SIG-M5 treated with dmso at 0.1 percent for 504 hours (cell line): Measurements from ENCODE around the gene ANAPC1.
A peak's percentile ranks its signal among the peaks of the same experiment; 100 is the strongest.
"Not testable (repeated sequence)": the region's sequence is repeated elsewhere in the genome, so short reads cannot be mapped to it uniquely, and the experiment has no call there.

Experiments used
- DNase-seq: peaks from one replicate; lab custom pipeline; 2025; ENCODE audit not compliant: unreplicated experiment; lab: John Stamatoyannopoulos, UW

ANAPC1 gene

DNA sequence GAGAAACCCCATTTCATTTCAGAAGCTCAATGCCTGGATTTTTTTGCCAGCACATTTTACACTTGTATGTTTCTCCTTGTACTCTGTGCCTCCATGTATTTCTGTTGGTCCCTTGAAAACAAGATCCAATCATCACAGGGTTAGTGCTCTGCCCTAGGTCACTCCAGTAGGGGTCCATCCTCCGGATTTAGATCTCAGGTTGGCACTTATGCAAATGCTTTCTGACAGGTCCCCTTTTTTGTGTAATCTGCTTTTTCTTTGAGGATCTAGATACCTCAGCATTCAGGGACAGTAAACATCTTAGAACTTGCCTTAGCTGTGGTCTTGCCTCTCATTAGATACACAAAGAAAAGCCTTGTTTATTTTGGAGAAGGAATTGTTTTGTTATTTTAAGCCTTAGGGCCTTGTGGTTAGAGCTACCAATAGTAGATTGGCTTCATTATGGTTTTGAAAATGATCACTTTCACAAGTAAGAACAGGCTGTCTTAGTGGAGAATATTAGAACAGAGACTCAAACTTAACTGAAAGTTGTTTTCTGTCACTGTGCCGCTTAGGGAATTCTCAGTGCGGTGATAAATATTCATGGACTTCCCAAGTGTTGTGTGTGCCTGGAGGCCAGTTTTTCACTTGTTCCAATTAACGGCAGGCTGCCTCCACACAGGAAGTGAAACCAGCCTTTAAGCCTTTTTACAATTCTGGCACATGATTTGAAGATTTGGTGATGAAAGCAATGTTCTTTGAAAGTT, 22.2 kb upstream of the ANAPC1 start:
- peak; percentile 52 for DNase-seq

DNA sequence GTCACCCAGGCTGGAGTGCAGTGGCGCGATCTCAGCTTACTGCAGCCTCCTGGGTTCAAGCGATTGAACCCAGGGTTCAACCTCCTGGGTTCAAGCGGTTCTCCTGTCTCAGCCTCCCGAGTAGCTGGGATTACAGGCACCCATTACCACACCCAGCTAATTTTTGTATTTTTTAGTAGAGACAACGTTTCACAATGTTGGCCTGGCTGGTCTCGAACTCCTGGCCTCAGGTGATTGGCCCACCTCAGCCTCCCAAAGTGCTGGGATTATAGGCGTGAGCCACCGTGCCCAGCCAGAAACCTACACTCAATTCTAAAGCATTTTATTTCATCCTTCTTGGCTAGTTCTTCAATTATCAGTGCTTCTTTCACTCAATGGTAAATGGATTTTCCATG, 21.5 kb upstream of the ANAPC1 start:
- DNase-seq, result not testable (repeated sequence)

DNA sequence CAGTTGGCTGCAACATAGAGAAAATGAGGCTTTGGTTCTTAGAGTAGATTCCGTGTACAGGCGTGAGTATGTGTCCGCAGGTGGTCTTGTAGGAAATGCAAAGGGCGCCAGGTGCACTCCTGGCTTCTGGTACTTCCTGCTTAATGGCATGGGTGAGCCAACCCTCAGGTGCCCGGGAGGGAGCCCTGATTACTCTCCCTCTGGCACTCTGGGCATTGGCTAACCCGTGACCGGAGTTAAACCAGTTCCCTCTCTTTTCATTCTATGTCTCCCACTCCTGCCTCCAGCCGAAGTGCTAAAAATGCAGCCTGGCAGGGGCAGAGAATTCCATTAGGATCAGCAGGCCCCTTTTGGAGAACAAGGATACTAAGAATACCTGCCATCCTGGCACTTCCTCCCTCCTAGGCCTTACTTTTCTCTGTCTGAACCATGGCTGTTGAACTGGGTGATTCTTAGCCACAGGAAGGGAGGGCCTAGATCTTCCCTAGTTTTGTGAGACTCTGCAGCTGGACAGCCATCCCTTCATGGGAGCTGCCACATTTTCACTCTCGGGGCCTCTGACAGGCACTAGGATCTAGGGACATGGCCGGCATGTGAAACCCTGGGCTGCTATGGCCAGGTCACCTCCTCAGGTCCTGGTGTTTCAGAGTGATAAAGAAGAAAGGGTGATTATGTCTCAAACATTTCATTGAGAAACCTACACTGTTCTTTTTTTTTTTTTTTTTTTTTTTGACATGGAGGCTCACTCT, 20.9 kb upstream of the ANAPC1 start:
- no peak for DNase-seq

GRCh38 chr2:111903930-111904439, 20.0 kb upstream of the ANAPC1 start:
- DNase-seq, result no peak

GRCh38 chr2:111903516-111903915, 19.5 kb upstream of the ANAPC1 start:
- DNase-seq, result no peak

DNA sequence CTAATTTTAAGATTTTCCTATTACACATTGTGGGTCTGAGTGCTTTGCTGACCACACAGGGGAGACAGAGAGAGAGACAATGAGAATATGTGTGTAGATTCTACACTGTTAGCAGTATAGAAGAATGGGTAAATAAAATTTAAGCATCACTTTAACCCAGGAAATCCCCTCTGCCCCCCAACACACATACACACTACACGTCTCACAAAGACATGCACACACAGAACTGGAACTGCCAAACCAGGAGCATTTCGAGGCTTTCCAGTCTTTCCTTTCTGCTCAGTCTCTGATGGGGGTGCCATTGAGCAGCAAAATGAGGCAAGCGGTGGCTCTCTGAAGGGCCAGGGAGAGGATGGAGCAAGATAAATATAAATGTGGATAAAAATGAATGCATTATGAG, 16.9 kb upstream of the ANAPC1 start:
- peak; percentile 61 for DNase-seq

GRCh38 chr2:111898703-111899514, 14.9 kb upstream of the ANAPC1 start:
- no peak for DNase-seq

DNA sequence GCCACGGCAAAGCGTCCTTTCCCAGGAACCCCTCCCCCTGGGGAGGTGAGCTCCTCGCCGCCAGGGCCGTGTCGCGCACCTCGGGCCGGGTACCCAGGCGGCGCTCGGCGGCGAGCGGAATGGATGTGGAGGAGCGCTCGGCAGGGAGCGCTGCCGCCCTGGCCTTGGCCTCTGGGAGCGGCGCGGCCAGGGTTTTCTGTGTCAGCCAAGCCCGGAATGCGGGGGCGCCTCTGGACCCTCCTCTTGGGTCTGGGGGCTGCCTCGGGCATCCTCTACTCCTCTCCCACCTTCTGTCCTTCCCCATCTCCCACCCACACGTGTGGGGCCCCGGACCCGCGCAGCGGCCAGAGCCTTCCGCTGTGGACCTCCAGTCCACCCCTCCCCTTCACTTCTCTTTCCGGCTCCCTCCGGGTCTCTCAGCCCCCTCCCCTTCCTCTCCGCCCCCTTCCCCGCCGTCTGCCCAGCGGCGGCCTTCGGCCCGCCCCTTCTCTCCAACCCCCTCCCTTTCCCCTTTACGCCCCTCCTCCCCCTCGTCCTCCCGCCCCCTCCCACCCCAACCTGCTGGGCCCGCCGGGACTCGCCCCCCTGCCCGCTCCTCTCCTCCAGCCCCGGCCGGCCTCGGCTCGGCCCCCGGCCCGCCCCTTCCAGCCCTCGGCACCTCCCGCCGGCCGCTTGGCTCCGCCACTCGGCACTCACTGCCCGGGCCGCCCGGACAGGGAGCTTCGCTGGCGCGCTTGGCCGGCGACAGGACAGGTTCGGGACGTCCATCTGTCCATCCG, 14.1 kb upstream of the ANAPC1 start, which contains the start of gene MERTK:
Gene MERTK (plus strand): TSS at position 684 of the 779 bp plus-strand sequence. CDS start 129 bp downstream, outside the sequence.
- peak; percentile 32 for DNase-seq

DNA sequence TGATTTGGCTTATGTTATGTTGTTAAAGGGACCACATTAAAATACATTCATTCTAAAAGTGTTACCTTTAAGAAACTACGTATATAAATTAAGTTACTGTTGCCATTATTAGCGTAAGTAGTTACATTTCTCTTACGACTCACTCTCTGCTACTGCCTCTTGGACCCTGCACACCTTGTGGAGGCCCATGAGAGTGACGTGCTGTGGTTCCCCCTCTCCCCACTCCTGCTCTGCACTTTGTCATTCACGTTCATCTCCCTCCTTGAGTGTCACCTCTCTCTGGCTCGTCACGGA, 13.6 kb upstream of the ANAPC1 start:
- DNase-seq, result no peak

- DNase-seq, result no peak
Observed at GRCh38 chr2:111896576-111896975, 12.6 kb upstream of the ANAPC1 start.

- no peak for DNase-seq
Observed at GRCh38 chr2:111896024-111896423, 12.0 kb upstream of the ANAPC1 start.

GRCh38 chr2:111884592-111884964, 585 bp upstream of the ANAPC1 start:
- DNase-seq, result no peak

GRCh38 chr2:111872806-111873205, 11.2 kb downstream of the ANAPC1 start:
- DNase-seq, result not testable (repeated sequence)

- DNase-seq, result not testable (repeated sequence)
Observed at GRCh38 chr2:111865124-111865523, 18.9 kb downstream of the ANAPC1 start.

DNA sequence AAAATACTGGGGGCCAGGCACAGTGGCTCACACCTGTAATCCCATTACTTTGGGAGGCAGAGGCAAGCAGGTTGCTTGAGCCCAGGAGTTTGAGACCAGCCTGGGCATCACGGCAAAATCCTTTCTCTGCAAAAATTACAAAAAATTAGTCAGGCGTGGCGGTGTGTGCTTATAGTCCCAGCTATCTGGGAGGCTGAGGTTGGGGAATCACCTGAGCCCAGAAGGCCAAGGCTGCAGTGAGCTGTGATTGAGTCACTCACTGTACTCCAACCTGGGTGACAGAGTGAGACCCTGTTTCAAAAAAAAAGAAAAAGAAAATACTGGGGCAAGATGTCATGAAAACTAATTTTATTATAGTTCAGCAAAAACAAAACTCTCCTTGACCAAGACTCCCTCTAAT, 24.0 kb downstream of the ANAPC1 start:
- DNase-seq, result not testable (repeated sequence)

GRCh38 chr2:111852544-111852943, 31.4 kb downstream of the ANAPC1 start:
- not testable (repeated sequence) for DNase-seq

DNA sequence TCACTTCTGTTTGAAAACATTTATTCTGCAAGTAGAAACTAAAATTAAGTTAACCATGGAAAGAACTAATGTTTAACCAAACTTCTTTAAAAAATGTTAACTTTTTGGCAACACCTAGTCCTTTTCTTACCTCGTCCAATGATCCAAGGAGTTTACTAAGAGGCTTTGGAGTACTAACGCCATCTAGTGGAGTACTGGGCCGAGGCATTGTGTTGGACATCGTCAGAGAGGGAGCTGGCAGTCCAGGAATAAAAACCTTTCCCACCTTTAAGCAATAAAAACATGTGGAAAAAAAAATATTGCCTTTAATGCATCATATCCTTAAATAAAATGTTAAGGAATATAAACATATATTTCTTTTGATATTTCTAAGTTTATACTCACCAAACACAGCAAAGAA, 33.3 kb downstream of the ANAPC1 start:
- DNase-seq, result not testable (repeated sequence)

DNA sequence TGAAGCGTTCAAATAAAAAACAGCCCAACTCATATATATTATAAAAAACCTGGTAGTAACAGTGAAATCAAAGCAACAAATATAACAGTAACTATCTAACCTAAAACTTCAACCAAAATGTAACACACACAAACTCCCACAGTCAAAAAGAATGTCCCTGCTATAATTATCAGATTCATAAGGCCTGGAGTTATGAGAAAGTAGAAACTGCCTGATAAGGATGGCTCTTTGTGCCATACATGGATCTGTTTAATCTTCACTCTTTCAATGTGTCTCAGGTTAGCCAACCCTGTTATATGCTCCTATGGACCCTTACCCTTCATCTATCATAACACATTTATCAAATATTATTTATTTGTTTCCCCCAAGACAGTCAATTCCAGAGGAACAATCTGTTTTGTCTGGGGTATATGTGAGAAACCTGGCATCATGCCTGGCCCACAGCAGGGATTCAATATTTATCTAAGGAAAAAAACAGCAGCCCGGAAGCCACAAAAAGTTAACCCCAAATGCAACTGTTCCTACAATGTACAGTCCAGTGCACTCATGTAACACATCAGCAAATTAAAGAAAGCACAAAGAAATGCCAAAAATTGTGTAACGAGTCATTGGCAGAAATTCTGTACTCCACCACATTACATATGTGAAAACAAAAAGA, 44.2 kb downstream of the ANAPC1 start:
- not testable (repeated sequence) for DNase-seq

GRCh38 chr2:111838992-111839391, 45.0 kb downstream of the ANAPC1 start:
- DNase-seq, result not testable (repeated sequence)

GRCh38 chr2:111834221-111834620, 49.8 kb downstream of the ANAPC1 start:
- DNase-seq, result not testable (repeated sequence)
